ENCODE measurements around the gene NAALADL2. TPM values are rescaled to one million over a fixed set of nuclear protein-coding genes. Genes with fewer than 3 reads are reported as not detected.

The NAALADL2 gene
- total RNA-seq, 2 donors from 2014 or later: 8.5 to 24.3 TPM

DNA sequence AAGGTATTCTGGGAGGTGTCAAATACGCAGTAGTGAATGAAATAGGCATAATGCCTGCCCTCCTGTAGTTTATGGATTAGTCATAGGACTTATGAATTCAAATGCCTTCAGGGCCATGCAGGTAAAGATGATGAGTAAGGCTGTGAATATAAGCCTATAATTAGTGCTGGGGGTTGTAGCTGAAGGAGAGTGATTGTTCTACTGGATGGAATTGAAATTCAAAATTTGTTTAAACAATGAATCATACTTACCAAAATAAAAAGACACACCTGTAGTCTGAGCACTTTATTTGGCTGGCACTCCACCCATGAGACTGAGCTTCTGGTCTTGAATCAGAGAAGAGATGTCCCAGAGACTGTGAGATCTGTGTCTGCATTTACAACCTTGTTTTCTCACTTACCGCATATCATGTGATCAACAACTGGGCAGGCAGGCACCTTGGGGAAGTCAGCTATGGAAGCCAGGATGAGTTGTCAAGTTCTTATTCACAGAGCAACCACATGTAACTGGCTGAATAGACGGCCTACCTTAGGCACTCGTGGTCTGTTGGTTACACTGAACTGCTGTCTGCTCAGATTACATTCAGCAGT lies 291.8 kb downstream of the NAALADL2 start:
- Histone ChIP-seq H3K36me3 (no peaks in the 10 kb centered on the region), H3K27ac (peak overlapping the region; percentile 10), H3K9me3 (no peaks in the 10 kb centered on the region), H3K4me3 (no peak overlapping the region), H3K4me1 (no peaks in the 10 kb centered on the region), H3K27me3 (no peaks in the 10 kb centered on the region), H3K9ac (ENCODE audit: low read depth in 2 of 2, low read length in 2 of 2) (no peak overlapping the region)
- peak; percentile 35 for DNase-seq
- TF ChIP-seq, protein P1, sequence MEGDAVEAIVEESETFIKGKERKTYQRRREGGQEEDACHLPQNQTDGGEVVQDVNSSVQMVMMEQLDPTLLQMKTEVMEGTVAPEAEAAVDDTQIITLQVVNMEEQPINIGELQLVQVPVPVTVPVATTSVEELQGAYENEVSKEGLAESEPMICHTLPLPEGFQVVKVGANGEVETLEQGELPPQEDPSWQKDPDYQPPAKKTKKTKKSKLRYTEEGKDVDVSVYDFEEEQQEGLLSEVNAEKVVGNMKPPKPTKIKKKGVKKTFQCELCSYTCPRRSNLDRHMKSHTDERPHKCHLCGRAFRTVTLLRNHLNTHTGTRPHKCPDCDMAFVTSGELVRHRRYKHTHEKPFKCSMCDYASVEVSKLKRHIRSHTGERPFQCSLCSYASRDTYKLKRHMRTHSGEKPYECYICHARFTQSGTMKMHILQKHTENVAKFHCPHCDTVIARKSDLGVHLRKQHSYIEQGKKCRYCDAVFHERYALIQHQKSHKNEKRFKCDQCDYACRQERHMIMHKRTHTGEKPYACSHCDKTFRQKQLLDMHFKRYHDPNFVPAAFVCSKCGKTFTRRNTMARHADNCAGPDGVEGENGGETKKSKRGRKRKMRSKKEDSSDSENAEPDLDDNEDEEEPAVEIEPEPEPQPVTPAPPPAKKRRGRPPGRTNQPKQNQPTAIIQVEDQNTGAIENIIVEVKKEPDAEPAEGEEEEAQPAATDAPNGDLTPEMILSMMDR (IDR thresholded peaks at IDR 0.05): no peak
- intact Hi-C loops (cut with DNase I): no loop called here

DNA sequence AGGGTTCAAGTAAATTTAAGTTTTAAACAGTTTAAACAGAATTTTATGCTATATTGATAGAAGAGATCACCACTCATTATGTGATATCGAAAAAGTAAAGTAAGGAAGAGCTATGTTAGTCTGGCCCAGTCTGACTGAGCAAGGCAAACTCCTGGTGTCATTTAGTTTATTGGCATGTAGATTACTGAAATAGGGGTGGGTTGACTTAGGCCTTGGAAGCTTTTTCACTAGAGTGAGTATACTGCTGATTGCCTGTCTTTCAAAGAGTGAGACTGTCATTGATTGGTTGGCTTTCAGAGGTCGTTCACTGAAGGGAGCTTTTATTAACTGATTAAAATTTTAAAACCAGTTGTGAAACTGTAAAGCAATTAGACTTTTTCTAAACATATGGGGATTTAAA lies 294.5 kb downstream of the NAALADL2 start:
- intact Hi-C loops (cut with DNase I): no loop called here
- H3K36me3 ChIP-seq: no peaks in the 10 kb centered on the region
- TF ChIP-seq, protein P1 (IDR thresholded peaks at IDR 0.05): no peak
- no peaks in the 10 kb centered on the region for H3K4me1 ChIP-seq
- no peak for DNase-seq
- H3K9me3 ChIP-seq: no peaks in the 10 kb centered on the region
- no peak overlapping the region for H3K27ac ChIP-seq
- no peaks in the 10 kb centered on the region for H3K27me3 ChIP-seq
- H3K4me3 ChIP-seq: no peak overlapping the region
- no peak overlapping the region for H3K9ac ChIP-seq (ENCODE audit: low read depth in 2 of 2, low read length in 2 of 2)

DNA sequence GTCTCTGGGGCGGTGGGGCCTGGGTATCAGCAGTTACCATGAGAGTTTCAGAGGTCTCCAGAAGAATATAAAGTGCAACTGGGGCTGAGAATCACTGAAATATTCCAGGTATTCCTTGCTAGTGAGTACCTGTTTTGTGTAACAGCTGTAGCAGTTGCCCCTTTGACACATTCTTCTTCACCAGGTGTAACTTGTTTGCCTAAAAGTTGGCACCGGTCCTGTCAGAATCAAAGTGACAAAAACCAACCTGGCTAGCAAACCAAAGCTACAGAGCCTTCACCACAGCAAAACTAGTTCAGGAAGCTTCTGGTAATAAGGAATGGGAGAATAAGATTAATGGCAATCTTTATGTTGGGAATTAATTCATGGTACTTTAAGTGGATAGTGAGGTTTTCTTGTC lies 296.0 kb downstream of the NAALADL2 start:
- Histone ChIP-seq H3K9me3 (no peaks in the 10 kb centered on the region), H3K4me1 (no peaks in the 10 kb centered on the region), H3K4me3 (no peak overlapping the region), H3K27ac (no peak overlapping the region), H3K9ac (ENCODE audit: low read depth in 2 of 2, low read length in 2 of 2) (no peak overlapping the region), H3K27me3 (no peaks in the 10 kb centered on the region), H3K36me3 (no peaks in the 10 kb centered on the region)
- TF ChIP-seq, protein P1 (IDR thresholded peaks at IDR 0.05): no peak
- DNase-seq: no peak
- intact Hi-C loops (cut with DNase I): no loop called here

DNA sequence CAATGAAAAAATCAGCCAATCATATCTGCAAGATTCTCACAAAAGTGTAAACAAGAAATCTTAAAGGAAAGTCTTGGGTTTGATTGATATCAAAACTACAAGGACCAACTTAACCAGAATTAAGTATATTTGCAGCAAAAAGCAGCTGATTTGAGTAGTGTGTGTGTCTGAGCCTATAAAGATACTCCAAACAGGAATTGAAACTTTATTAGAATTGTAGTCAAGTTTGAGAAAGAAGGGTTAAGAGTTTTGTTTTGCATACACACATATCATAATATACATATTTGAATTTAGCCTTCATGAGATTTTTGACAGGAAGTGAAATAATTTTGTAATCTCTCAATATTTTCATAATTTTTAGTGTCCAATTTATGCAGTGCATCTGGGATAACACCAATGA lies 300.1 kb downstream of the NAALADL2 start:
- TF ChIP-seq, protein P1 (IDR thresholded peaks at IDR 0.05): no peak
- Histone ChIP-seq H3K27me3 (no peaks in the 10 kb centered on the region), H3K9me3 (no peaks in the 10 kb centered on the region), H3K4me1 (no peaks in the 10 kb centered on the region), H3K36me3 (no peaks in the 10 kb centered on the region), H3K4me3 (no peak overlapping the region), H3K9ac (ENCODE audit: low read depth in 2 of 2, low read length in 2 of 2) (no peak overlapping the region), H3K27ac (no peak overlapping the region)
- DNase-seq: no peak
- intact Hi-C loops (cut with DNase I): no loop called here

DNA sequence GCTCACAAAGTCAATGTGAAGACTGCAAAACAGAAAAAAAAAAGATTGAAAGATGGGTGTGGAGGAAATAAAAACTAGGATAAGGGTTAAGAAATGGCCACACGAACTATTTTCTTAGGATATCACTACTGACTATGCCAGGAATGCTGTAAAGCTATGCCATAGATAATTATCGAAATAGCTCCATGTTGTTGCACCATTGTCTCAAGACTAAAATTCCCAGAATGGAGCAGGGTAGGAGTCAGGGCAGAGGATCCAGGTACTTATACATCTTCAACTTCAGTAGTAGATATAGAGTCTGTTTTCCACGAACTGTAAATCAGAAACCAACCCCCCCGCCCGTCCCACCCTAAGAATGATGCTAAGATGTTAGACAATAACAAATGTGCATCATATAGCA lies 302.2 kb downstream of the NAALADL2 start:
- H3K9ac ChIP-seq (ENCODE audit: low read depth in 2 of 2, low read length in 2 of 2): no peak overlapping the region
- no peak overlapping the region for H3K4me3 ChIP-seq
- intact Hi-C loops (cut with DNase I): no loop called here
- H3K27me3 ChIP-seq: no peaks in the 10 kb centered on the region
- no peaks in the 10 kb centered on the region for H3K4me1 ChIP-seq
- no peaks in the 10 kb centered on the region for H3K36me3 ChIP-seq
- H3K9me3 ChIP-seq: no peaks in the 10 kb centered on the region
- TF ChIP-seq, protein P1 (IDR thresholded peaks at IDR 0.05): no peak
- DNase-seq: no peak
- no peak overlapping the region for H3K27ac ChIP-seq
